PFSK-1 (cell line): ENCODE results near the gene SMARCD3. TPM values are rescaled to one million over a fixed set of nuclear protein-coding genes. Genes with fewer than 3 reads are reported as not detected.

Experiments used
- FOXP2 ChIP-seq: optimal IDR thresholded peaks from 2 replicates; pipeline ENCODE3; 2011; ENCODE audit warnings: borderline replicate concordance, control low read depth, inconsistent platforms; ENCODE audit not compliant: insufficient read depth; ENCODE audit errors: extremely low read length, extremely low read depth
- POLR2AphosphoS5 ChIP-seq: IDR thresholded peaks from 2 replicates; pipeline ENCODE4 v1.6.1; 2012; ENCODE audit warnings: low read depth, mild to moderate bottlenecking, control low read depth, low read length, moderate library complexity
- SIN3A ChIP-seq: IDR thresholded peaks from 2 replicates; pipeline ENCODE4 v1.6.1; 2012; ENCODE audit warnings: mild to moderate bottlenecking, low read length, moderate library complexity, borderline replicate concordance; ENCODE audit not compliant: insufficient read depth
- TAF1 ChIP-seq: IDR thresholded peaks from 2 replicates; pipeline ENCODE4 v1.6.1; 2012; ENCODE audit warnings: low read length, control low read depth, borderline replicate concordance; ENCODE audit not compliant: insufficient read depth
- polyA plus RNA-seq: library from polyadenylated mRNA; unstranded; fragments of >200 nt; gene quantifications from one replicate; pipeline ENCODE4 v1.2.1, GENCODE V29; 2012; ENCODE audit warnings: low read depth, missing spikeins; ENCODE audit not compliant: insufficient read length
- TF ChIP-seq, protein P1 (sequence below), 2 experiments: IDR thresholded peaks; 2 replicates each; pipeline versions ENCODE4 v1.6.1 to v1.8.0; 2011 to 2012; ENCODE audit warnings: low read depth in 2 of 2, low read length in 2 of 2, control low read depth in 1 of 2, inconsistent platforms in 1 of 2, mild to moderate bottlenecking in 1 of 2, moderate library complexity in 1 of 2; ENCODE audit not compliant: insufficient read depth in 1 of 2

SMARCD3 gene
- polyA plus RNA-seq = 41.0 TPM

DNA sequence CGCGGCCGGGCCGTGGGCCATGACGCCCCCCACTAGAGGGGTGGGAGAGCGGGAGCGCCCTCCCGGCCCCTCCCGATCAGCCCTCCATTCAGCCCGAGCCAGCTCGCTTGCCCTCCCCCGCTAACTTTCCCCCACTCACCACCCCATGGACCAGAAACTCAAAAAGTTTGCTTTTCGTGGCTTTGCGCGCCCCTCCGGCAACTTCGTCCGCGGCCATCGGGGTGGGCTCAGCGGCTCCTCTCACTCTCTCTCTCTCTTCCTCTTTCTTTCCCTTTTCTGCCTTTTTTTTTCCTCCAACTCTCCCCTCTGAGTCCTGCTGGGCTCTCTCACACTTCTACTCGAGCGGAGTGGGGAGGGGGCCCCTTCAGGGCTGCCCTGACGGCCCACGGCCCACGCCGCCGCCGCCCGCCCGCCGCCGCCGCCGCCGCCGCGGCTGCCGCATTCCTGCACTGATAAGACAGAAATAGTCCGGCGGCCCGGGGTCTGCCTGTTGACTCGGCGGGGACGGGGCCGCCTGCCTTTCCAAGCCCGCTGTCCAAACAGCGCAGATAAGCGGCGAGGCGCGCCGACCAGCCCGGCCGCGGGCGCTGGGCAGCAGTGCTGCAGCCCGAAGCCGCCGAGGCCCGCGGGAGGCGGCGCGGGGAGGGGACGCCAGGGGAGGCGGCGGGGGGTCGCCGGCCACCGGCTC lies at the start of gene SMARCD3:
SMARCD3 (minus strand) TSS at position 349 of the 688 bp plus-strand sequence; CDS start at position 217, 132 bp downstream.
- no peak for TF ChIP-seq POLR2AphosphoS5
- TF ChIP-seq FOXP2 = no peak
- TF ChIP-seq, protein P1, sequence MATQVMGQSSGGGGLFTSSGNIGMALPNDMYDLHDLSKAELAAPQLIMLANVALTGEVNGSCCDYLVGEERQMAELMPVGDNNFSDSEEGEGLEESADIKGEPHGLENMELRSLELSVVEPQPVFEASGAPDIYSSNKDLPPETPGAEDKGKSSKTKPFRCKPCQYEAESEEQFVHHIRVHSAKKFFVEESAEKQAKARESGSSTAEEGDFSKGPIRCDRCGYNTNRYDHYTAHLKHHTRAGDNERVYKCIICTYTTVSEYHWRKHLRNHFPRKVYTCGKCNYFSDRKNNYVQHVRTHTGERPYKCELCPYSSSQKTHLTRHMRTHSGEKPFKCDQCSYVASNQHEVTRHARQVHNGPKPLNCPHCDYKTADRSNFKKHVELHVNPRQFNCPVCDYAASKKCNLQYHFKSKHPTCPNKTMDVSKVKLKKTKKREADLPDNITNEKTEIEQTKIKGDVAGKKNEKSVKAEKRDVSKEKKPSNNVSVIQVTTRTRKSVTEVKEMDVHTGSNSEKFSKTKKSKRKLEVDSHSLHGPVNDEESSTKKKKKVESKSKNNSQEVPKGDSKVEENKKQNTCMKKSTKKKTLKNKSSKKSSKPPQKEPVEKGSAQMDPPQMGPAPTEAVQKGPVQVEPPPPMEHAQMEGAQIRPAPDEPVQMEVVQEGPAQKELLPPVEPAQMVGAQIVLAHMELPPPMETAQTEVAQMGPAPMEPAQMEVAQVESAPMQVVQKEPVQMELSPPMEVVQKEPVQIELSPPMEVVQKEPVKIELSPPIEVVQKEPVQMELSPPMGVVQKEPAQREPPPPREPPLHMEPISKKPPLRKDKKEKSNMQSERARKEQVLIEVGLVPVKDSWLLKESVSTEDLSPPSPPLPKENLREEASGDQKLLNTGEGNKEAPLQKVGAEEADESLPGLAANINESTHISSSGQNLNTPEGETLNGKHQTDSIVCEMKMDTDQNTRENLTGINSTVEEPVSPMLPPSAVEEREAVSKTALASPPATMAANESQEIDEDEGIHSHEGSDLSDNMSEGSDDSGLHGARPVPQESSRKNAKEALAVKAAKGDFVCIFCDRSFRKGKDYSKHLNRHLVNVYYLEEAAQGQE (IDR thresholded peaks at IDR 0.05; ENCODE audit: insufficient read depth in 1 of 2, low read depth in 2 of 2, low read length in 2 of 2) = no peak
- TF ChIP-seq SIN3A = no peak
- no peak for TF ChIP-seq TAF1

- TF ChIP-seq POLR2AphosphoS5 = no peak
- TF ChIP-seq FOXP2 = no peak
- TF ChIP-seq, protein P1 (IDR thresholded peaks at IDR 0.05; ENCODE audit: insufficient read depth in 1 of 2, low read depth in 2 of 2, low read length in 2 of 2) = no peak
- no peak for TF ChIP-seq SIN3A
- TF ChIP-seq TAF1 = no peak
Measured at GRCh38 chr7:151296202-151296992, 47.9 kb upstream of the SMARCD3 start.

DNA sequence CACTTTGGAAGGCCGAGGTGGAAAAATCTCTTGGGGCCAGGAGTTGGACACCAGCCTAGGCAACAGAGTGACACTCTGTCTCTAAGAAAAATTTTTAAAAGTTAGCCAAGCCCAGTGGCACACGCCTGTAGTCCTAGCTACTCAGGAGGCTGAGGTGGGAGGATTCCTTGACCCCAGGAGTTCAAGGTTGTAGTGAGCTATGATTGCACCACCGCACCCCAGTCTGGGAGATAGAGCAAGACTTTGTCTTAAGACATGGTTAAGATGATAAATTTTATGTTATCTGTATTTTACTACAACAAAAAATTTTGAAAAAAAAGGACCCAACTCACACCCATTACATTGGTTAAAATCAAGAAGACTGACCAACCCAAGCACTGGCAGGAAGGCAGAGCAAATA lies 44.4 kb upstream of the SMARCD3 start:
- TF ChIP-seq, protein P1 (IDR thresholded peaks at IDR 0.05; ENCODE audit: insufficient read depth in 1 of 2, low read depth in 2 of 2, low read length in 2 of 2) = no peak
- TF ChIP-seq FOXP2 (no peak), TAF1 (no peak)

GRCh38 chr7:151291206-151291605 lies 42.7 kb upstream of the SMARCD3 start:
- TF ChIP-seq TAF1 = no peak
- no peak for TF ChIP-seq FOXP2
- TF ChIP-seq, protein P1 (IDR thresholded peaks at IDR 0.05; ENCODE audit: insufficient read depth in 1 of 2, low read depth in 2 of 2, low read length in 2 of 2) = no peak
- no peak for TF ChIP-seq POLR2AphosphoS5
- TF ChIP-seq SIN3A = no peak
